GM12878 (cell line): ENCODE data around the gene SELENOP. TPM values are rescaled to one million over a fixed set of nuclear protein-coding genes. Genes with fewer than 3 reads are reported as not detected.

Experiments
- BRCA1 ChIP-seq: IDR thresholded peaks from 2 replicates; pipeline ENCODE4 v1.6.1; 2011; ENCODE audit warnings: low read depth, low read length, improper control_type of control experiment
- CHD4 ChIP-seq: fragments of 200-600 bp; sonication (generic); IDR thresholded peaks from 2 replicates; pipeline ENCODE4 v1.6.1; 2016; ENCODE audit warnings: mild to moderate bottlenecking
- IKZF2 ChIP-seq, 2 experiments: fragments of 450-650 bp; IDR thresholded peaks; 2 replicates each; pipeline ENCODE4 v1.6.1; 2017; ENCODE audit warnings: mild to moderate bottlenecking in 2 of 2, moderate library complexity in 2 of 2
- MTA2 ChIP-seq: fragments of 450-650 bp; IDR thresholded peaks from 2 replicates; pipeline ENCODE4 v1.6.1; 2016; ENCODE audit warnings: low read depth, mild to moderate bottlenecking, moderate library complexity
- SMAD1 ChIP-seq: fragments of 450-650 bp; IDR thresholded peaks from 2 replicates; pipeline ENCODE4 v1.6.1; 2018; ENCODE audit warnings: mild to moderate bottlenecking, low read depth; ENCODE audit not compliant: partially characterized antibody
- SRF ChIP-seq, 2 experiments: IDR thresholded peaks; 2 replicates each; pipeline ENCODE4 v1.6.1; 2011; ENCODE audit warnings: low read depth in 2 of 2, low read length in 2 of 2, mild to moderate bottlenecking in 1 of 2, moderate library complexity in 1 of 2
- WRNIP1 ChIP-seq: IDR thresholded peaks from 2 replicates; pipeline ENCODE4 v1.6.1; 2011; ENCODE audit warnings: low read depth, low read length, improper control_type of control experiment, borderline replicate concordance
- polyA plus RNA-seq, 11 experiments: library from polyadenylated mRNA; depleted of rRNA in 4 of 11; unstranded in 6 of 11; stranded (reverse) in 5 of 11; fragments of >200 nt; fragmentation: Nextera tagmentation in 4 of 11; fragmentation: Illumina TruSeq in 1 of 11; extraction: Ambion mirVana in 4 of 11; extraction: Trizol in 1 of 11; gene quantifications; 1 replicate in 1 of 11; 2 replicates in 10 of 11; pipeline versions ENCODE4 v1.2.1 to v1.2.3, GENCODE V29; 2011 to 2016; ENCODE audit warnings: inconsistent platforms in 2 of 11, missing spikeins in 2 of 11, low read depth in 1 of 11
- total RNA-seq, 4 experiments: library from RNA; depleted of rRNA in 3 of 4; stranded (reverse); fragments of >200 nt in 3 of 4; fragmentation: Illumina TruSeq in 1 of 4; extraction: Trizol in 1 of 4; gene quantifications; 2 replicates each; pipeline versions ENCODE4 v1.2.1 to v1.2.3, GENCODE V29; 2013 to 2021
- TF ChIP-seq, protein P1 (sequence below): IDR thresholded peaks from 2 replicates; pipeline ENCODE4 v1.6.1; 2012; ENCODE audit warnings: improper control_type of control experiment, low read depth, low read length; ENCODE audit not compliant: insufficient replicate concordance
- TF ChIP-seq, protein P2 (sequence below): fragments of 450-650 bp; IDR thresholded peaks from 2 replicates; pipeline ENCODE4 v1.6.1; 2017; ENCODE audit warnings: low read depth, mild to moderate bottlenecking, moderate library complexity

The SELENOP gene
- total and polyA plus RNA-seq, 10 of the 15 experiments (the other 5 are each of a cell fraction or from before 2014, with no cell fraction given), result 0.08 to 5.1 (median 0.88) TPM; not detected in 3

DNA sequence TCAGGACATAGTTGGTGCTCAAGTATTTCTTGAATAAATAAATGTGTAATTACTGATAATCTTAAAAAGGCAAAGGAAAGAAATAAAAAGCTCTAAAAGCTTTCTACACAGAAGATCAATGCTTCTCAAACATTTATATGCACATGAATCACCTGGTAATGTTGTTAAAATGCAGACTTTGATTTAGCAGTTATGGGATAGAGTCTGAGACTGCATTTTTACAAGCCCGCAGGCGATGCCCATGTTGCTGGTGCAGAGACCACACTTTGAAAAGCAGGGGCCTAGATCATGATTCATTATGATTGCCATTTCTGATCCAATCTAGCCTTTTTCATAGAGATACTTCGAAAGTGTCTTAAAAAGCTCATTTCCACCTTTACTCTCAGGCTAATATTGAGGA is 58.6 kb downstream of the SELENOP start (continued):
- TF ChIP-seq, protein P1, sequence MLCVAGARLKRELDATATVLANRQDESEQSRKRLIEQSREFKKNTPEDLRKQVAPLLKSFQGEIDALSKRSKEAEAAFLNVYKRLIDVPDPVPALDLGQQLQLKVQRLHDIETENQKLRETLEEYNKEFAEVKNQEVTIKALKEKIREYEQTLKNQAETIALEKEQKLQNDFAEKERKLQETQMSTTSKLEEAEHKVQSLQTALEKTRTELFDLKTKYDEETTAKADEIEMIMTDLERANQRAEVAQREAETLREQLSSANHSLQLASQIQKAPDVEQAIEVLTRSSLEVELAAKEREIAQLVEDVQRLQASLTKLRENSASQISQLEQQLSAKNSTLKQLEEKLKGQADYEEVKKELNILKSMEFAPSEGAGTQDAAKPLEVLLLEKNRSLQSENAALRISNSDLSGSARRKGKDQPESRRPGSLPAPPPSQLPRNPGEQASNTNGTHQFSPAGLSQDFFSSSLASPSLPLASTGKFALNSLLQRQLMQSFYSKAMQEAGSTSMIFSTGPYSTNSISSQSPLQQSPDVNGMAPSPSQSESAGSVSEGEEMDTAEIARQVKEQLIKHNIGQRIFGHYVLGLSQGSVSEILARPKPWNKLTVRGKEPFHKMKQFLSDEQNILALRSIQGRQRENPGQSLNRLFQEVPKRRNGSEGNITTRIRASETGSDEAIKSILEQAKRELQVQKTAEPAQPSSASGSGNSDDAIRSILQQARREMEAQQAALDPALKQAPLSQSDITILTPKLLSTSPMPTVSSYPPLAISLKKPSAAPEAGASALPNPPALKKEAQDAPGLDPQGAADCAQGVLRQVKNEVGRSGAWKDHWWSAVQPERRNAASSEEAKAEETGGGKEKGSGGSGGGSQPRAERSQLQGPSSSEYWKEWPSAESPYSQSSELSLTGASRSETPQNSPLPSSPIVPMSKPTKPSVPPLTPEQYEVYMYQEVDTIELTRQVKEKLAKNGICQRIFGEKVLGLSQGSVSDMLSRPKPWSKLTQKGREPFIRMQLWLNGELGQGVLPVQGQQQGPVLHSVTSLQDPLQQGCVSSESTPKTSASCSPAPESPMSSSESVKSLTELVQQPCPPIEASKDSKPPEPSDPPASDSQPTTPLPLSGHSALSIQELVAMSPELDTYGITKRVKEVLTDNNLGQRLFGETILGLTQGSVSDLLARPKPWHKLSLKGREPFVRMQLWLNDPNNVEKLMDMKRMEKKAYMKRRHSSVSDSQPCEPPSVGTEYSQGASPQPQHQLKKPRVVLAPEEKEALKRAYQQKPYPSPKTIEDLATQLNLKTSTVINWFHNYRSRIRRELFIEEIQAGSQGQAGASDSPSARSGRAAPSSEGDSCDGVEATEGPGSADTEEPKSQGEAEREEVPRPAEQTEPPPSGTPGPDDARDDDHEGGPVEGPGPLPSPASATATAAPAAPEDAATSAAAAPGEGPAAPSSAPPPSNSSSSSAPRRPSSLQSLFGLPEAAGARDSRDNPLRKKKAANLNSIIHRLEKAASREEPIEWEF, result no peak
- no peak for TF ChIP-seq SMAD1
- TF ChIP-seq IKZF2 (IDR thresholded peaks at IDR 0.05), result no peak
- TF ChIP-seq CHD4, result no peak
- no peak for TF ChIP-seq BRCA1
- TF ChIP-seq, protein P2, sequence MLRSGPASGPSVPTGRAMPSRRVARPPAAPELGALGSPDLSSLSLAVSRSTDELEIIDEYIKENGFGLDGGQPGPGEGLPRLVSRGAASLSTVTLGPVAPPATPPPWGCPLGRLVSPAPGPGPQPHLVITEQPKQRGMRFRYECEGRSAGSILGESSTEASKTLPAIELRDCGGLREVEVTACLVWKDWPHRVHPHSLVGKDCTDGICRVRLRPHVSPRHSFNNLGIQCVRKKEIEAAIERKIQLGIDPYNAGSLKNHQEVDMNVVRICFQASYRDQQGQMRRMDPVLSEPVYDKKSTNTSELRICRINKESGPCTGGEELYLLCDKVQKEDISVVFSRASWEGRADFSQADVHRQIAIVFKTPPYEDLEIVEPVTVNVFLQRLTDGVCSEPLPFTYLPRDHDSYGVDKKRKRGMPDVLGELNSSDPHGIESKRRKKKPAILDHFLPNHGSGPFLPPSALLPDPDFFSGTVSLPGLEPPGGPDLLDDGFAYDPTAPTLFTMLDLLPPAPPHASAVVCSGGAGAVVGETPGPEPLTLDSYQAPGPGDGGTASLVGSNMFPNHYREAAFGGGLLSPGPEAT, result no peak
- TF ChIP-seq WRNIP1, result no peak
- TF ChIP-seq MTA2, result no peak
- TF ChIP-seq SRF (IDR thresholded peaks at IDR 0.05; ENCODE audit: low read depth in 2 of 2, low read length in 2 of 2), result no peak
